Trophoblast cell (in vitro differentiated cells and primary cell): ENCODE data around the gene DONSON.

Experiments
- DNase-seq, 2 donors: peaks; one replicate each; pipeline ENCODE4 v3.0.0-alpha.2; 2016
- H2AFZ ChIP-seq: 2 replicates; pipeline ENCODE4 v1.6.1; 2013; ENCODE audit warnings: low read length, moderate library complexity, mild to moderate bottlenecking; ENCODE audit not compliant: insufficient read depth, poor library complexity
- H2AK5ac ChIP-seq: 2 replicates; pipeline ENCODE4 v1.6.1; 2013; ENCODE audit warnings: mild to moderate bottlenecking, low read length
- H2BK120ac ChIP-seq: 2 replicates; pipeline ENCODE4 v1.6.1; 2013; ENCODE audit warnings: low read length, mild to moderate bottlenecking, moderate library complexity; ENCODE audit not compliant: insufficient read depth, poor library complexity
- H2BK12ac ChIP-seq: 2 replicates; pipeline ENCODE4 v1.6.1; 2013; ENCODE audit warnings: mild to moderate bottlenecking, low read length, moderate library complexity
- H2BK5ac ChIP-seq: 2 replicates; pipeline ENCODE4 v1.6.1; 2013; ENCODE audit warnings: low read length, low read depth, moderate library complexity, mild to moderate bottlenecking; ENCODE audit not compliant: poor library complexity
- H3K14ac ChIP-seq: 2 replicates; pipeline ENCODE4 v1.6.1; 2013; ENCODE audit warnings: mild to moderate bottlenecking, low read length
- H3K18ac ChIP-seq: 2 replicates; pipeline ENCODE4 v1.6.1; 2013; ENCODE audit warnings: mild to moderate bottlenecking, low read length
- H3K23ac ChIP-seq: 2 replicates; pipeline ENCODE4 v1.6.1; 2013; ENCODE audit warnings: low read length
- H3K27ac ChIP-seq: 2 replicates; pipeline ENCODE4 v1.5.1; 2013; ENCODE audit warnings: low read depth, mild to moderate bottlenecking, inconsistent platforms, low read length, moderate library complexity
- H3K27me3 ChIP-seq: 2 replicates; pipeline ENCODE4 v1.6.1; 2013; ENCODE audit warnings: inconsistent platforms, mild to moderate bottlenecking, low read length, moderate library complexity; ENCODE audit not compliant: insufficient read depth
- H3K36me3 ChIP-seq, 2 experiments: 1 replicate in 1 of 2; 2 replicates in 1 of 2; pipeline ENCODE4 v1.6.1; 2013; ENCODE audit warnings: low read length in 2 of 2, mild to moderate bottlenecking in 2 of 2, moderate library complexity in 1 of 2; ENCODE audit not compliant: insufficient read depth in 2 of 2, control insufficient read depth in 1 of 2
- H3K4ac ChIP-seq: 2 replicates; pipeline ENCODE4 v1.6.1; 2013; ENCODE audit warnings: low read depth, mild to moderate bottlenecking, low read length, moderate library complexity
- H3K4me1 ChIP-seq, 2 experiments: 1 replicate in 1 of 2; 2 replicates in 1 of 2; pipeline ENCODE4 v1.6.1; 2013; ENCODE audit warnings: low read length in 2 of 2, mild to moderate bottlenecking in 2 of 2, moderate library complexity in 1 of 2; ENCODE audit not compliant: insufficient read depth in 2 of 2, control insufficient read depth in 1 of 2
- H3K4me2 ChIP-seq: 2 replicates; pipeline ENCODE4 v1.6.1; 2013; ENCODE audit warnings: inconsistent platforms, mild to moderate bottlenecking, low read length, moderate library complexity
- H3K4me3 ChIP-seq: 2 replicates; pipeline ENCODE4 v1.5.1; 2013; ENCODE audit warnings: mild to moderate bottlenecking, low read depth, low read length, inconsistent platforms
- H3K79me1 ChIP-seq: one replicate; pipeline ENCODE4 v1.6.1; 2013; ENCODE audit warnings: low read length
- H3K79me2 ChIP-seq: 2 replicates; pipeline ENCODE4 v1.6.1; 2013; ENCODE audit warnings: low read length, mild to moderate bottlenecking; ENCODE audit not compliant: control insufficient read depth, insufficient read depth, poor library complexity
- H3K9ac ChIP-seq: 2 replicates; pipeline ENCODE4 v1.6.1; 2013; ENCODE audit warnings: mild to moderate bottlenecking, low read length
- H3K9me3 ChIP-seq: 2 replicates; pipeline ENCODE4 v1.6.1; 2013; ENCODE audit warnings: low read depth, mild to moderate bottlenecking, control low read depth, inconsistent platforms, low read length; ENCODE audit not compliant: insufficient read depth
- H4K12ac ChIP-seq: 2 replicates; pipeline ENCODE4 v1.6.1; 2013; ENCODE audit warnings: low read depth, mild to moderate bottlenecking, low read length, moderate library complexity
- H4K8ac ChIP-seq: 2 replicates; pipeline ENCODE4 v1.6.1; 2013; ENCODE audit warnings: low read depth, mild to moderate bottlenecking, low read length, moderate library complexity
- H4K91ac ChIP-seq: one replicate; pipeline ENCODE4 v1.6.1; 2013; ENCODE audit warnings: low read depth, mild to moderate bottlenecking, low read length, moderate library complexity
- WGBS: extraction: QIAGEN DNeasy Blood & Tissue Kit; methylation state at CpG from one replicate; pipeline ENCODE4 v1.1.7; 2013; ENCODE audit warnings: missing lambda C conversion rate; ENCODE audit not compliant: insufficient read length, insufficient coverage; ENCODE audit errors: extremely low coverage; 5-methylcytosine and 5-hydroxymethylcytosine counted together

DONSON gene

DNA sequence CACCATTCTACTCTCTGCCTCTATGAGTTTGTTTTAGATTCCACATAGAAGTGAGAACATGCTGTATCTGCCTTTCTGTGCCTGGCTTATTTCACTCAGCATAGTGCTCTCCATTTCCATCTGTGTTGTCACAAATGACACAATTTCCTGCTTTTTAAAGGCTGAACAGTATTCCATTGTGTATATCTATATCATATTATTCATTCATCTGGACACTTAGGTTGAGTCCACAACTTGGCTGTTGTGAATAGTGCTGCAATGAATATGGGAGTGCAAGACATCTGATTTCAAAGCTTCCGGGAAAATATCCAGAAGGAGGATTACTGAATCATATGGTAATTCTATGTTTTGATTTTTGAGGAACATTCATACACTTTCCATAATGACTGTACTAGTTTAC lies 20.1 kb upstream of the DONSON start:
- peaks cover 5 to 8% of the 10 kb centered on the region in 2 experiments for H3K36me3 ChIP-seq
- H3K18ac ChIP-seq: no peak overlapping the region
- H3K23ac ChIP-seq: no peak overlapping the region
- H2AK5ac ChIP-seq: no peak overlapping the region
- H4K8ac ChIP-seq: no peak overlapping the region
- H3K4me3 ChIP-seq: no peak overlapping the region
- no peak overlapping the region for H4K12ac ChIP-seq
- H3K27me3 ChIP-seq: no peaks in the 10 kb centered on the region
- no peak overlapping the region for H2BK5ac ChIP-seq
- no peaks in the 10 kb centered on the region for H3K79me2 ChIP-seq
- H3K4ac ChIP-seq: no peak overlapping the region
- H2AFZ ChIP-seq: no peak overlapping the region
- no peak overlapping the region for H3K27ac ChIP-seq
- H3K4me1 ChIP-seq: no peaks in the 10 kb centered on the region
- WGBS: no CpG with 5 or more reads among the region's 1 CpG
- H3K4me2 ChIP-seq: no peak overlapping the region
- no peak overlapping the region for H3K9ac ChIP-seq
- no peak overlapping the region for H3K14ac ChIP-seq
- H3K79me1 ChIP-seq: no peaks in the 10 kb centered on the region
- no peak for DNase-seq
- H4K91ac ChIP-seq: no peak overlapping the region
- no peak overlapping the region for H2BK120ac ChIP-seq
- no peak overlapping the region for H2BK12ac ChIP-seq
- H3K9me3 ChIP-seq: no peaks in the 10 kb centered on the region

DNA sequence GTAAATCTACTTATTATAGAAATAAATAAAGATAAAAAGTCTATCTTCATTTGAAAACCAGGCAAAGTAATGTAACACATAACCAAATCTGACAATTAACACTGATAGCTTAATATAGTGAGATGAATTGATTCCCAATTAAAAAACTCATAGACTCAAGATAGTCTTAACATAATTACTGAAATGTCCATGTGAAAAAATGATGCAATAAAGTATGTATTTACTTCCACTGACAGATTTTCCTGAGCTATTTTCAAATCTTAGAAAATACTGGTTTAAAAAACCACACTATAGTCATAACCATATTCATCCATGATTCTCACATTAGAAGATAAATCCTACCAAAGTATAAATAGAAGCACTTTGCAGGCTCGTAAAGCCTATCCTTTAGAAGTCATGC lies 9.6 kb upstream of the DONSON start:
- H3K79me2 ChIP-seq: no peaks in the 10 kb centered on the region
- no peak overlapping the region for H2AFZ ChIP-seq

DNA sequence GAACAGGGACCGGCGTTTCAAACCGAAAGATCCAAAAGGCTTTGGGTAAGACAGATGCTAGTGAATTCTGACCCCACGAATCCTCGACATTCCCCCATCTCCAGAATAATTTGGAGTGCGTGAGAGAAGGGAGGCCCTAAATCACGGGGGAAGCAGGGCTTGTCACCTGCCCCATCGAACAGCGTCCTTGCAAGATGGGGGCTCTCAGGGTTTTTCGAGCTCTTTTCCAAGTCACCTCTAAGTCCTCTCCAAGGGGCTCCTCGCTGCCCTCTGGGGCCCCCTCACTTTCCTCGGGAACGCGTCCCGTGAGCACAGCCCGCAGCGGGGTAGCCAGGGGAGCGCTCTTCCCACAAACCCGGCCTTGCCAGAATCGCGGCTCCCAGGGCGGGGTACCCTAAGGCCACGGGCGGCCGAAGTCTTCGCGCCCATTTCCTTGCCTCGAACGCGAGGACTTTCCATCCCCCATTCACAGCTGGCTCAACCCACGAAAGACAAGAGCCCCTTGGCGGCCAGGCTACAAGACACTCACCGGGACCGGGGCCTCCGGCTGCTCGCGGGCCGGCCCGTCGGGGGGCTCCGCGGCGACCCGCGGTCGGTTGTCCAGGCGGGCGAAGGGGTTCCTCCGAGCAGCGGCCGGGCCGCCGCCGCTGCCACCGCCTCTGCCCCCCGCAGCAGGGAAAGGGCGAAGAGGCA lies 546 bp downstream of the DONSON start:
- peak overlapping the region; percentile 88 for H4K8ac ChIP-seq
- H3K4ac ChIP-seq: peak overlapping the region; percentile 80
- H4K91ac ChIP-seq: peak overlapping the region; percentile 90
- peak overlapping the region; percentile 92 for H3K4me2 ChIP-seq
- peaks cover 0 to 6% of the 10 kb centered on the region in 2 experiments for H3K36me3 ChIP-seq
- peak overlapping the region; percentile 79 for H3K27ac ChIP-seq
- peaks cover 13% of the 10 kb centered on the region for H3K79me1 ChIP-seq
- H3K18ac ChIP-seq: peak overlapping the region; percentile 69
- H3K27me3 ChIP-seq: no peaks in the 10 kb centered on the region
- H3K79me2 ChIP-seq: peaks cover 8% of the 10 kb centered on the region
- H2BK12ac ChIP-seq: no peak overlapping the region
- H4K12ac ChIP-seq: peak overlapping the region; percentile 62
- WGBS: no CpG with 5 or more reads among the region's 57 CpGs
- H2BK120ac ChIP-seq: peak overlapping the region; percentile 29
- H3K9me3 ChIP-seq: no peaks in the 10 kb centered on the region
- peak overlapping the region; percentile 52 for H2AK5ac ChIP-seq
- H3K14ac ChIP-seq: peak overlapping the region; percentile 65
- H3K4me1 ChIP-seq: peaks cover 0 to 3% of the 10 kb centered on the region in 2 experiments
- peak overlapping the region; percentile 58 for H2BK5ac ChIP-seq
- no peak overlapping the region for H3K23ac ChIP-seq
- peak overlapping the region; percentile 89 for H3K4me3 ChIP-seq
- peak overlapping the region; percentile 89 for H3K9ac ChIP-seq
- peak; percentile 1 to 41 for DNase-seq
- H2AFZ ChIP-seq: peak overlapping the region; percentile 77

More for the DNA sequence above, 9.6 kb upstream of the DONSON start:
- Histone ChIP-seq H3K27me3 (no peaks in the 10 kb centered on the region), H3K27ac (no peak overlapping the region), H3K9me3 (no peaks in the 10 kb centered on the region), H4K8ac (no peak overlapping the region), H4K12ac (no peak overlapping the region), H3K4ac (no peak overlapping the region), H3K9ac (no peak overlapping the region), H2BK12ac (no peak overlapping the region), H2BK5ac (no peak overlapping the region), H2AK5ac (no peak overlapping the region), H3K23ac (no peak overlapping the region), H3K79me1 (no peaks in the 10 kb centered on the region), H3K36me3 (peaks cover 10 to 14% of the 10 kb centered on the region in 2 experiments), H3K4me2 (no peak overlapping the region), H4K91ac (no peak overlapping the region), H3K18ac (no peak overlapping the region), H3K4me1 (no peaks in the 10 kb centered on the region), H3K14ac (no peak overlapping the region), H2BK120ac (no peak overlapping the region), H3K4me3 (no peak overlapping the region)
- no CpG with 5 or more reads among the region's 1 CpG for WGBS
- DNase-seq: no peak

- Histone ChIP-seq H2BK5ac (no peak overlapping the region), H4K91ac (no peak overlapping the region), H3K27me3 (no peaks in the 10 kb centered on the region), H2BK12ac (no peak overlapping the region), H3K79me1 (peaks cover 13% of the 10 kb centered on the region), H2BK120ac (no peak overlapping the region), H2AK5ac (no peak overlapping the region), H3K9ac (no peak overlapping the region), H3K4ac (no peak overlapping the region), H3K4me2 (peak overlapping the region; percentile 16), H3K27ac (no peak overlapping the region), H3K23ac (no peak overlapping the region), H3K14ac (no peak overlapping the region), H3K9me3 (no peaks in the 10 kb centered on the region), H3K79me2 (peaks cover 8% of the 10 kb centered on the region), H4K12ac (no peak overlapping the region), H3K36me3 (peaks cover 3 to 6% of the 10 kb centered on the region in 2 experiments), H3K4me3 (no peak overlapping the region), H3K4me1 (peaks cover 0 to 3% of the 10 kb centered on the region in 2 experiments), H2AFZ (no peak overlapping the region), H4K8ac (no peak overlapping the region), H3K18ac (no peak overlapping the region)
- no CpG with 5 or more reads among the region's 6 CpGs for WGBS
- DNase-seq: no peak
Observed at GRCh38 chr21:33586927-33587326, 1.6 kb downstream of the DONSON start.
